GM18870 (cell line): ENCODE measurements around the gene KRTAP10-1.
"Not testable (repeated sequence)": the region's sequence is repeated elsewhere in the genome, so short reads cannot be mapped to it uniquely, and the experiment has no call there.

Experiments
- ATAC-seq: cut with Tn5 transposase; IDR thresholded peaks from one replicate; pipeline ENCODE4 v1.9.1; 2021; ENCODE audit warnings: moderate library complexity; ENCODE audit not compliant: unreplicated experiment

Gene KRTAP10-1

DNA sequence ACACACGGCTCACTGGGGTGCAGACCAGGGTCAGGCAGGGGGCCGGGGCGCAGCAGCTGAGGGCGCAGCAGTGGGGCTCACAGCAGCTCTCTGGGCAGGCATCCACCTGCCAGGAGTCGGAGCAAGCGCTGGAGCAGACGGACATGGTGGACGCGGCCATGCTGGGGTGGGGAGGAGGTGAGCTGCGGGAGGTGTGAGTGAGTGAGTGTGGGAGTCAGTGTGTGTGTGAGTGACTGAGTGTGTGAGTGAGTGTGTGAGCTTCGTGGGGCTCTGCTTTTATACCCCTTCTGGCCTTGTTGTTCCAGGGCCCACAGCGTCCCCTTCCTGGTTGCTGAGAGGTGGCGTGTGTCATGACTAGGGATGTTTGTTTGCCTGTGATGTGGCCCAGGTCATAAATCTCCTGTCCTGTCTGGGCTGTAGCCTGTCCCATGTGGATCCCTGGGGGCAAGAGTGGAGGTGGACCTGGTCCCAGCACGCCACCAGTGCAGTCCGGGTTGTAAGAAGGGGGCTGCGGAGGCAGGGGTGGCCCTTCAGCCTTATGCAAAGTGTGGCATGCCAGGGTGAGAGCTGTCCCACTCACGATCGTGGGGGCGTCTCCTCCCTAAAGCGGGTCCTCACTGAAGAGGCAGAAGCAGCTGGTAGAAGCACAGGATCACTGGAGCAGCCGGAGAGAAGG is at the start of gene KRTAP10-1:
Gene KRTAP10-1 (minus strand): TSS at position 205 of the 676 bp plus-strand sequence. CDS start 45 bp downstream, at position 160.
- ATAC-seq, result no peak

DNA sequence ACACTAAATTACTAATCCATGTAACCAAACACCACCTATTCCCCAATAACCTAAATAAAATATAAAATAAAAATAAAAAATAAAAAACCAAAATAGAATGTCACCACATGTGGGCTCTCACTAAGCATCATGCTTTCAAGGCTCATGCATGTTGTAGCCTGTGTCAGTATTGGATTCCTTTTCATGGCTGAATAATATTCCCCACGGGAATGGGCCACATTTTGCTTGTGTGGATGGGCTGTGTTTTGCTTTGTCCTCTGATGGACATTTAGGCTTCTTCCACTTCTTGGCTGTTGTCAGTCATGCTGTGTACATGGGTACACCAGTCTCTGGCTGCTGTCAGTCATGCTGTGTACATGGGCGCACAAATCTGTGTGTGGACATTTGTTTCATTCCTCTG is 49.1 kb upstream of the KRTAP10-1 start:
- ATAC-seq, result no peak

DNA sequence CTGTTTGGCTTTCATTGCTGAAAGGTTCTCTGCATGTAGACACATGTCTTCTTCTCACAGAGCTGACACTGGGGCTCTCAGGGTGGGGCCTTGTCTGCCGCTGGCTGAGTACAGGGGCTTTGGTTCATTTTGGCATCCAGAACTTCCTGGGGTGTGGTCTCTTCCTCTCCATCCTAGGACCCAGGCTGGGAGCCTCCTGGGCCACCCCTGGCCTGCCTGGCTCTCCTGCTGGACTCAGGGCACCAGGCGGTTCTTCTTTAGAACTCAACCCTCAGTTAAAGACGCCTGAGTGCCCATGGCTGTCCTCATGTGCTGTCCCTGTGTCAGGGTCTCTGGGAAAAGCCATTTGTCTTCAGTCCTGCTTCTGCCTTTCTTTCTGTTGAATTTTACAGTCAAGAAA is 45.9 kb upstream of the KRTAP10-1 start:
- no peak for ATAC-seq

DNA sequence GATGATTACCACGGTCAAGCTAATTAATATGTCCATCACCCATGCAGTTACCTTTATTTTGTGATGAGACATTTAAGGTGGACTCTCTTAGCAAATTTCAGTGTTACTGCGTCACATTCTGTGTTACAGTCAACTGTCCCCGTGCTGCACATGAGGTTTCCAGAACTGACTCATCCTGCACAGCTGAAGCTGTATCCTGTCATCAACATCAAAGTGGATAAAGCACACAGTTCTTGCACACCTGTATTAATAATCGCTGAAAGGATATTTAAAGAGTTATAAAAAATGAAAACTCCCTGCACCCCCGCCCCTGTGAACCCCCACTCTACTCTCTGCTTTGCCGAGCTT is 43.8 kb upstream of the KRTAP10-1 start:
- no peak for ATAC-seq

GRCh38 chr21:44583089-44583799 is 43.2 kb upstream of the KRTAP10-1 start:
- ATAC-seq, result no peak

DNA sequence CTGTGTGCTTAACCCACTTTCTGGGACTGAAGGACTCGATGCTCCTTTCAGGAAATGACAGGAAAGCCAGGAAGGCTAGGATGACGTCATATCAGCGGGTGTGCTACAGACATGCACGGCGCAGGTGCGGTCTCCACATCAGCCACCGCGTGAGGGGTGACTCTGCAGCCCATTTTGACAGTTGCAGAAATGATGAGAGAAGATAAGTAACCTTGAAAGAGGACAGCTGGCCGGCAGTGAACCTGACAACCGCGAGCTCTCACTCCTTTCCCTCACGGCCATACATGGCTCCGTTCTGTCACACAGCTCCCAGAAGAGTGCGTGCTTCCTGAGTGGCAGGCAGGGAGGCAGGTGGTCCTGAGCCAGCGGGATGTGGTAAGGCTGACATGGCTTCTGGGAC is 42.1 kb upstream of the KRTAP10-1 start:
- ATAC-seq, result no peak

- ATAC-seq, result no peak
These were observed 41.2 kb upstream of the KRTAP10-1 start for GRCh38 chr21:44581158-44581557.

GRCh38 chr21:44580231-44580821 is 40.3 kb upstream of the KRTAP10-1 start, which contains the start of gene KRTAP10-5:
TSS of gene KRTAP10-5 (minus strand) at chr21:44580604. CDS start at chr21:44580578, 26 bp downstream.
- not testable (repeated sequence) for ATAC-seq

- no peak for ATAC-seq
These were observed 39.8 kb upstream of the KRTAP10-1 start for GRCh38 chr21:44579833-44580144.

DNA sequence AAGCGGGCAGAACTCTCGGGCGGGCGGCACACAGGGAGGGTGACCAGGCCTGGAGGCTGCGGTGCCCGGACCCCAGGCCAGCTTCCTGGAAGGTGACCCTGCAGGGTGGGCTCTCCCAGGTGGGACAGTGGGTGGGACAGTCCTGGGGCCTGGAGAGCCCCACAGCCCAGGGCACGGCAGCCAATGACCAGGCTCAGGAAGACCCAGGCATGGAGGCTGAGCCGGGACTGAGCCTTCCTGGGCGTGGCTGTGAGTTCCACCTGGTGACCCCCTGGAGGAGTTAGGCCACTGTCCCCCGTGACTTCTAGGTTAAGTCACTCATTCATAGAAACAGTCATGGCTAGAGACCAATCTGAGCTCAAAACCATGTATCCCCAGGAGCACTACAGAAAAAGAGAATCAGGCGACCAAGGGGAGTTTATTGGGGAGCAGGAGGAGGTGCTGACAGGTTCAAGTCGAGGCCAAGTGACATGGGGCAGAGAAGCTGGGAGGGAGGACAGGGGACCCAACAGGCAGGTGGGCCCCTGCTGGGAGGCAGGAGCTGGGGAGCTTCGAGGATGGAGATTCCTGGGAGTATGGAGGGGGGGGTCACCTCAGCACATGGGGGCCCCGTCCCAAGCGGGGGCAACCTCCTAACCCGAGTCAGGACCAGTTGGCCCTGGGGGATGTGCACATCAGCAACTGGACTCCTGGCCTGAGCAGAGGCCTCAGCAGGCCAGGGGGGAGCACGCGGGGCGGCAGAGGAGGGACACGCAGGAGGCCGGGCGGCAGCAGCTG is 39.2 kb upstream of the KRTAP10-1 start:
- ATAC-seq, result no peak

- no peak for ATAC-seq
These were observed 38.5 kb upstream of the KRTAP10-1 start for GRCh38 chr21:44578371-44579055.

DNA sequence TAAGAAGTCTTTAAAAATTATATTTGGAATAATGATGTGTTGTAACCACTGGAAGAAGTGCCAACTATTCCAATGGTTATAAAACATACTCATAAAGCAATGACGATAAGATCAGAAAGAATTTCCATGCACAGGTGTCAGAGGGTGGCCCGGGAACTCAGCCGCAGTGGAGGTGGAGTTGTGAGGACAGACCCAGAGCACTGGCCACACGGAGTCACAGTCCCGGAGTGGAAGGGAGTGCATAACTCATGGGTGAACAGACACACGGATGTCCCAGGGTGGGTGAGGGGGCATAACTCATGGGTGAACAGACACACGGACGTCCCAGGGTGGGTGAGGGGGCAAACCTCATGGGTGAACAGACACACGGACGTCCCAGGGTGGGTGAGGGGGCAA is 36.0 kb upstream of the KRTAP10-1 start:
- no peak for ATAC-seq

- no peak for ATAC-seq
These were observed 35.5 kb upstream of the KRTAP10-1 start for GRCh38 chr21:44575307-44576024.

DNA sequence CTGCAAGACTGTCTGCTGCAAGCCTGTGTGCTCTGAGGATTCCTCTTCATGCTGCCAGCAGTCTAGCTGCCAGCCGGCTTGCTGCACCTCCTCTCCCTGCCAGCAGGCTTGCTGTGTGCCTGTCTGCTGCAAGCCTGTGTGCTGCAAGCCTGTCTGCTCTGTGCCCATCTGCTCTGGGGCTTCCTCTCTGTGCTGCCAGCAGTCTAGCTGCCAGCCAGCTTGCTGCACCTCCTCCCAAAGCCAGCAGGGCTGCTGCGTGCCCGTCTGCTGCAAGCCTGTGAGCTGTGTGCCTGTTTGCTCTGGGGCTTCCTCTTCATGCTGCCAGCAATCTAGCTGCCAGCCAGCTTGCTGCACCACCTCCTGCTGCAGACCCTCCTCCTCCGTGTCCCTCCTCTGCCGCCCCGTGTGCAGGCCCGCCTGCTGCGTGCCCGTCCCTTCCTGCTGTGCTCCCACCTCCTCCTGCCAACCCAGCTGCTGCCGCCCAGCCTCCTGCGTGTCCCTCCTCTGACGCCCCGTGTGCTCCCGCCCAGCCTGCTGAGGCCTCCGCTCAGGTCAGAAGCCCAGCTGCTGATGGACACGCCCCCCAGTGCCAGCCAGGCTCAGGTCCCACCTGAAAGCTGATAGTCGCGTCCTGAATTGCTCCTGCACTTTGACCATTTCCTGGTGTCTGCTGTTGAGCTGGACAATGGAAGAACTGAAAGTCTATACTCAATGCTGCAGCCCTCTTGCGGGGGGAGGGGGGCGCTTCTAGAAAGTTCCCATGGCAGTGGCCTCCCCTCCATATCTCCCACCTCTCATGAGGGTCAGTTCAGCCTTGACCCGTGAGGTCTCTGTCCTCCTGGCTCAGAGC is 34.7 kb upstream of the KRTAP10-1 start:
- no peak for ATAC-seq

DNA sequence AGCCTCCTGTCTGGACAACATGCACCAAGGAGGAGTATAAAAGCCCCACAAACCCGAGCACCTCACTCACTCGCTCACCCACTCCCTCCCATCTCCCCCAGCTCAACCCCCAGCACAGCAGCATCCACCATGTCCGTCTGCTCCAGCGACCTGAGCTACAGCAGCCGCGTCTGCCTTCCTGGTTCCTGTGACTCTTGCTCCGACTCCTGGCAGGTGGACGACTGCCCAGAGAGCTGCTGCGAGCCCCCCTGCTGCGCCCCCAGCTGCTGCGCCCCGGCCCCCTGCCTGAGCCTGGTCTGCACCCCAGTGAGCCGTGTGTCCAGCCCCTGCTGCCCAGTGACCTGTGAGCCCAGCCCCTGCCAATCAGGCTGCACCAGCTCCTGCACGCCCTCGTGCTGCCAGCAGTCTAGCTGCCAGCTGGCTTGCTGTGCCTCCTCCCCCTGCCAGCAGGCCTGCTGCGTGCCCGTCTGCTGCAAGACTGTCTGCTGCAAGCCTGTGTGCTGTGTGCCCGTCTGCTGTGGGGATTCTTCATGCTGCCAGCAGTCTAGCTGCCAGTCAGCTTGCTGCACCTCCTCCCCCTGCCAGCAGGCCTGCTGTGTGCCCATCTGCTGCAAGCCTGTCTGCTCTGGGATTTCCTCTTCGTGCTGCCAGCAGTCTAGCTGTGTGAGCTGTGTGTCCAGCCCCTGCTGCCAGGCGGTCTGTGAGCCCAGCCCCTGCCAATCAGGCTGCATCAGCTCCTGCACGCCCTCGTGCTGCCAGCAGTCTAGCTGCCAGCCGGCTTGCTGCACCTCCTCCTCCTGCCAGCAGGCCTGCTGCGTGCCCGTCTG is 33.8 kb upstream of the KRTAP10-1 start, which contains the start of gene KRTAP10-4:
Gene KRTAP10-4 (plus strand): TSS at position 100 of the 827 bp plus-strand sequence. CDS start 30 bp downstream, at position 130.
- ATAC-seq, result not testable (repeated sequence)

DNA sequence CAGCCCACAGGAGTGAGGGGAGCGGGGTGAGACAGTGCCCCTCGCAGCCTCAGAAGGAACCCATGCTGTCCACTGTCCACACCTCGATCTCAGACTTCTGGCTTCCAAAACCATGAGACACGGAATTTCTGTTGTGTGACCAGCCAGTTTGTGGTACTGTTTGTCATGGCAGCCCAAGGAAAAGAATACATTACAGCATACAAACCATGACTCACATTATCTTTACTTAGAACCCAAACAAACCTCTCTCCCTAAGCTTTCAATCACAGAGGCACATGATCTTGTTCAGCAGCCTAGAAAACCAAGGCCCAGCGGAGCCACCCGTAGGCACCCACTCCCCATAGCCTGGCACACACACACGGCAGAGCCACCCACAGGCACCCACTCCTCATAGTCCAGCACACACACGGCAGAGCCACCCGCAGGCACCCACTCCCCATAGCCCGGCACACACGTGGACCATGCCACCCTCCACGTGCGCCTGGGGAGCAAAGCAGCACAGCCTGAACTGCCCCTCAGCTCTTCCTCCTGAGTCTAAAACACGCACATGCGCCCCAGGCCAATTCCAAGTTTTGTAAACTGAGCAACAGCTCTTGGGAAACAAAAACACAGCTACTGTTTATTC is 33.1 kb upstream of the KRTAP10-1 start:
- no peak for ATAC-seq

- ATAC-seq, result no peak
These were observed 32.1 kb upstream of the KRTAP10-1 start for GRCh38 chr21:44571844-44572782.
